ENCODE results near the gene SRSF11. TPM values are rescaled to one million over a fixed set of nuclear protein-coding genes. Genes with fewer than 3 reads are reported as not detected.
A peak's percentile ranks its signal among the peaks of the same experiment; 100 is the strongest.

Gene SRSF11
- total RNA-seq, 1 donor: 147 TPM

GRCh38 chr1:70220517-70221237, 503 bp upstream of the SRSF11 start:
- no peak for TF ChIP-seq CTCF (IDR thresholded peaks at IDR 0.05; ENCODE audit: insufficient read depth, low read depth, low read length)
- H3K4me3 ChIP-seq (ENCODE audit: low read depth, low read length): peak overlapping the region; percentile 84
- DNase-seq (ENCODE audit: low read depth): no peak

GRCh38 chr1:70222716-70223235, 1.6 kb downstream of the SRSF11 start:
- DNase-seq (ENCODE audit: low read depth): peak; percentile 23
- TF ChIP-seq CTCF (IDR thresholded peaks at IDR 0.05; ENCODE audit: insufficient read depth, low read depth, low read length): no peak
- peak overlapping the region; percentile 84 for H3K4me3 ChIP-seq (ENCODE audit: low read depth, low read length)

GRCh38 chr1:70224954-70225353, 3.8 kb downstream of the SRSF11 start:
- TF ChIP-seq CTCF (IDR thresholded peaks at IDR 0.05; ENCODE audit: insufficient read depth, low read depth, low read length): no peak
- no peak for DNase-seq (ENCODE audit: low read depth)
- H3K4me3 ChIP-seq (ENCODE audit: low read depth, low read length): no peak overlapping the region

- no peak for TF ChIP-seq CTCF (IDR thresholded peaks at IDR 0.05; ENCODE audit: insufficient read depth, low read depth, low read length)
- DNase-seq (ENCODE audit: low read depth): no peak
Measured at GRCh38 chr1:70227439-70227838, 6.3 kb downstream of the SRSF11 start.

GRCh38 chr1:70228670-70229069, 7.5 kb downstream of the SRSF11 start:
- H3K4me3 ChIP-seq (ENCODE audit: low read depth, low read length): no peak overlapping the region
- no peak for TF ChIP-seq CTCF (IDR thresholded peaks at IDR 0.05; ENCODE audit: insufficient read depth, low read depth, low read length)
- no peak for DNase-seq (ENCODE audit: low read depth)

More at GRCh38 chr1:70227439-70227838, 6.3 kb downstream of the SRSF11 start:
- H3K4me3 ChIP-seq (ENCODE audit: low read depth, low read length): no peak overlapping the region

- TF ChIP-seq CTCF (IDR thresholded peaks at IDR 0.05; ENCODE audit: insufficient read depth, low read depth, low read length): no peak
- H3K4me3 ChIP-seq (ENCODE audit: low read depth, low read length): no peak overlapping the region
- no peak for DNase-seq (ENCODE audit: low read depth)
Measured at GRCh38 chr1:70231475-70231874, 10.3 kb downstream of the SRSF11 start.
